HUES48 (cell line): Measurements from ENCODE around the gene ZNF337.
"Not testable (repeated sequence)": the region's sequence is repeated elsewhere in the genome, so short reads cannot be mapped to it uniquely, and the experiment has no call there.

ENCODE experiments used
- H3K27ac ChIP-seq: one replicate; pipeline ENCODE4 v1.7.0; 2013; ENCODE audit warnings: low read depth, low read length, inconsistent platforms
- H3K27me3 ChIP-seq: 2 replicates; pipeline ENCODE4 v1.6.1; 2013; ENCODE audit warnings: mild to moderate bottlenecking, low read length; ENCODE audit not compliant: control insufficient read depth, insufficient read depth
- H3K36me3 ChIP-seq: 2 replicates; pipeline ENCODE4 v1.6.1; 2013; ENCODE audit warnings: low read length; ENCODE audit not compliant: control insufficient read depth, insufficient read depth
- H3K4me1 ChIP-seq: 2 replicates; pipeline ENCODE4 v1.6.1; 2013; ENCODE audit warnings: mild to moderate bottlenecking, low read length; ENCODE audit not compliant: control insufficient read depth, insufficient read depth
- H3K4me3 ChIP-seq: 2 replicates; pipeline ENCODE4 v1.5.1; 2013; ENCODE audit warnings: mild to moderate bottlenecking, low read depth, low read length
- H3K9ac ChIP-seq: 2 replicates; pipeline ENCODE4 v1.6.1; 2013; ENCODE audit warnings: mild to moderate bottlenecking, low read depth, low read length, moderate library complexity
- H3K9me3 ChIP-seq: 2 replicates; pipeline ENCODE4 v1.6.1; 2013; ENCODE audit warnings: low read length; ENCODE audit not compliant: control insufficient read depth, insufficient read depth

ZNF337 gene

DNA sequence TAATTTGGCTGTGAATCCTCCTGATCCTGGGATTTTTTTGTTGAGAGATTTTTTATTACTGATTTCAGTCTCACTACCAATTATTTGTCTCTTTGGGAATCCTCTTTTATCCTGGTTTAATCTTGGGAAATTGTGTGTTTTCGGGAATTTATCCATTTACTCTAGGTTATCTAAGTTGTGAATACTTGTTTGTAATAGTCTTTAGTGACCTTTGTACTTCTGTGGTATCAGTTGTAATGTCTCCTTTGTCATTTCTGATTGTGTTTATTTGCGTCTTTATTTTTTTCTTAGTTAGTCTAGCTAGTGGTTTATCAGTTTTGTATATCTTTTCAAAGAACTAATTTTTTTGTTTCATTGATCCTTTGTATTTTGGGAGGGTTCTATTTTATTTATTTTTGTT, 27.3 kb upstream of the ZNF337 start:
- Histone ChIP-seq H3K36me3 (no peaks in the 10 kb centered on the region), H3K9me3 (no peaks in the 10 kb centered on the region), H3K4me3 (no peak overlapping the region), H3K4me1 (no peaks in the 10 kb centered on the region; the same call in 1 of the 2 replicates), H3K9ac (no peak overlapping the region), H3K27me3 (no peaks in the 10 kb centered on the region), H3K27ac (no peak overlapping the region)

DNA sequence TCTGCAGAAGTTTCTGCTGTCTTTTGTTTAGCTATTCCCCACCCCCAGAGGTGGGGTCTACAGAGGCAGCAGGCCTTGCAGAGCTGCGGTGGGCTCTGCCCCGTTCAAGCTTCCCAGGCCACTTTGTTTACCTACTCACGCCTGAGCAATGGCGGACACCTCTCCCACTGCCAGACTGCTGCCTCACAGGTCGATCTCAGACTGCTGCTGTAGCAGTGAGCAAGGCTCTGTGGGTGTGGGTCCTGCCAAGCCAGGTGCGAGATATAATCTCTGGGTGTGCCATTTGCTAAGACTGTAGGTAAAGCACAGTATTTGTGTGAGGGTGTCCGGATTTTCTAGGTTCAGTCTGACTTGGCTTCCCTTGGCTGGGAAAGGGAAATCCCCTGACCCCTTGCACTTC, 23.6 kb upstream of the ZNF337 start:
- Histone ChIP-seq H3K36me3 (no peaks in the 10 kb centered on the region), H3K27me3 (no peaks in the 10 kb centered on the region), H3K9ac (no peak overlapping the region), H3K4me1 (no peaks in the 10 kb centered on the region; the same call in 1 of the 2 replicates), H3K4me3 (no peak overlapping the region), H3K9me3 (no peaks in the 10 kb centered on the region), H3K27ac (no peak overlapping the region)

DNA sequence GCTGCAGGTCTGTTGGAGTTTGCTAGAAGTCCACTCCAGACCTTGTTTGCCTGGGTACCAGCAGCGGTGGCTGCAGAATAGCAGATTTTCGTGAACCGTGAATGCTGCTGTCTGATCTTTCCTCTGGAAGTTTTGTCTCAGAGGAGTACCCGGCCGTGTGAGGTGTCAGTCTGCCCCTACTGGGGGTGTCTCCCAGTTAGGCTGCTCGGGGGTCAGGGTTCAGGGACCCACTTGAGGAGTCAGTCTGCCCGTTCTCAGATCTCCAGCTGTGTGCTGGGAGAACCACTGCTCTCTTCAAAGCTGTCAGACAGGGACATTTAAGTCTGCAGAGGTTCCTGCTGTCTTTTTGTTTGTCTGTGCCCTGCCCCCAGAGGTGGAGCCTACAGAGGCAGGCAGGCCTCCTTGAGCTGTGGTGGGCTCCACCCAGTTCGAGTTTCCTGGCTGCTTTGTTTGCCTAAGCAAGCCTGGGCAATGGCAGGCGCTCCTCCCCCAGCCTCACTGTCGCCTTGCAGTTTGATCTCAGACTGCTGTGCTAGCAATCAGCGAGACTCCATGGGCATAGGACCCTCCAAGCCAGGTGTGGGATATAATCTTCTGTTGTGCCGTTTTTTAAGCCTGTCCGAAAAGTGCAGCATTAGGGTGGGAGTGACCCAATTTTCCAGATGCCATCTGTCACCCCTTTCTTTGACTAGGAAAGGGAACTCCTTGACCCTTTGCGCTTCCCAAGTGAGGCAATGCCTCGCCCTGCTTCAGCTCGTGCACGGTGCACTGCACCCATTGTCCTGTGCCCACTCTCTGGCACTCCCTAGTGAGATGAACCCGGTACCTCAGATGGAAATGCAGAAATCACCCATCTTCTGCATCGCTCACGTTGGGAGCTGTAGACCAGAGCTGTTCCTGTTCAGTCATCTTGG, 22.5 kb upstream of the ZNF337 start:
- not testable (repeated sequence) for H3K27me3 ChIP-seq, H3K36me3 ChIP-seq, H3K9me3 ChIP-seq, H3K4me1 ChIP-seq, H3K27ac ChIP-seq, H3K4me3 ChIP-seq, H3K9ac ChIP-seq

DNA sequence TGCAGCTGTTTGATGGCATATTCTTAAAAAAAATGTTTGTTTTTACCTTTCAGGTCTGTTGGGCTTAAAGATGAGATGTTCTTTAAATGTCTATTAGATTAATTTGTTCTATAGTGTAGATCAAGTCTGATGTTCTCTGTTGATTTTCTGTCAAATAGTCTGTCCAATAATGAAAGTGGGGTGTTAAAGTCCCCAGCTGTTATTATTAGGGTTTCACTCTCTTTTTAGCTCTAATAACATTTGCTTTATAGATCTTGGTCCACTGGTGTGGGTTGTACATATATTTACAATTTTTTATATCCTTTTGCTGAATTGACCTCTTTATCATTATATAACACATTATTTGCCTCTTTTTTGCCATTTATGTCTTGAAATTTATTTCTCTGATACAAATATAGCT, 11.0 kb upstream of the ZNF337 start:
- no peak overlapping the region for H3K27ac ChIP-seq
- no peak overlapping the region for H3K9ac ChIP-seq
- no peaks in the 10 kb centered on the region for H3K36me3 ChIP-seq
- H3K9me3 ChIP-seq = no peaks in the 10 kb centered on the region
- H3K4me1 ChIP-seq = no peaks in the 10 kb centered on the region
- no peaks in the 10 kb centered on the region for H3K27me3 ChIP-seq
- no peak overlapping the region for H3K4me3 ChIP-seq

DNA sequence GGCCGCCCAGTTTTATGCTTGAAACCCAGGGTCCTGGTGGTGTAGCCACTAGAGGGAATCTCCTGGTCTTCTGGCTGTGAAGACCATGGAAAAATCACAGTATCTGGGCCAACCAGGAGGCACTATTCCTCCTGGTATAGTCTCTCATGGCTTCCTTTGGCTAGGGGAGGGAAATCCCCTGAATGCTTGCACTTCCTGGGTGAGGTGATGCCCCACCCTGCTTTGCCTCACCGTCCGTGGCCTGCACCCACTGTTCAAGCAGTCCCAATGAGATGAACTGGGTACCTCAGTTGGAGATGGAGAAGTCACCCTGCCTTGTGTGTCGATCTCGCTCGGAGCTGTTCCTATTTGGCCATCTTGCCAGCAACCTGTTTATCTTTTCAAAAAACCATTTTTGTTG, 10.1 kb upstream of the ZNF337 start:
- no peaks in the 10 kb centered on the region for H3K4me1 ChIP-seq
- no peak overlapping the region for H3K4me3 ChIP-seq
- H3K9ac ChIP-seq = no peak overlapping the region
- H3K9me3 ChIP-seq = no peaks in the 10 kb centered on the region
- no peaks in the 10 kb centered on the region for H3K36me3 ChIP-seq
- no peaks in the 10 kb centered on the region for H3K27me3 ChIP-seq
- no peak overlapping the region for H3K27ac ChIP-seq

DNA sequence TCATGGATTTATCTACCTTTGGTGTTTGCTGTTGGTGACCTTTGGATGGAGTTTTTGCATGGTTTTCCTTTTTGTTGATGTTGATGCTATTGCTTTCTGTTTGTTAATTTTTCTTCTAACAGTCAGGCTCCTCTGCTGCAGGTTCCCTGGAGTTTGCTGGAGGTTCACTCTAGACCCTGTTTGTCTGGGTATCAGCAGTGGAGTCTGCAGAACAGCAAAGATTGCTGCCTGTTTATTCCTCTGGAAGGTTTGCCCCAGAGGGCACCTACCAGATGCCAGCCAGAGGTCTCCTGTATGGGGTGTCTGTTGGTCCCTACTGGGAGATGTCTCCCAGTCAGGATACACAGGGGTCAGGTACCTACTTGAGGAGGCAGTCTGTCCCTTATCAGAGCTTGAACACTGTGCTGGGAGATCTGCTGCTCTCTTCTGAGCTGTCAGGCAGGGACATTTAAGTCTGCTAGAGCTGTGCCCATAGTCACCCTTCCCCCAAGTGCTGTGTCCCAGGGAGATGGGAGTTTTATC, 9.2 kb upstream of the ZNF337 start:
- Histone ChIP-seq H3K27ac (no peak overlapping the region), H3K27me3 (no peaks in the 10 kb centered on the region), H3K9ac (no peak overlapping the region), H3K9me3 (no peaks in the 10 kb centered on the region), H3K4me1 (no peaks in the 10 kb centered on the region), H3K36me3 (no peaks in the 10 kb centered on the region), H3K4me3 (no peak overlapping the region)

DNA sequence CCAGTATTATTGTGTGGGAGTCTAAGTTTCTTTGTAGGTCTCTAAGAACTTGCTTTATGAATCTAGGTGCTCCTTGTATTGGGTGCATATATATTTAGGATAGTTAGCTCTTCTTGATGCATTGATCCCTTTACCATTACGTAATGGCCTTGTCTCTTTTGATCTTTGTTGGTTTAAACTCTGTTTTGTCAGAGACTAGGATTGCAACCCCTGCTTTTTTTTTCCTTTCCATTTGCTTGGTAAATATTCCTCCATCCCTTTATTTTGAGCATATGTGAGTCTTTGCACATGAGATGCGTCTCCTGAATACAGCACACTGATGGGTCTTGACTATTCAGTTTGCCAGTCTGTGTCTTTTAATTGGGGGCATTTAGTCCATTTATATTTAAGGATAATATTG, 7.7 kb upstream of the ZNF337 start:
- not testable (repeated sequence) for H3K27ac ChIP-seq, H3K27me3 ChIP-seq, H3K9ac ChIP-seq, H3K36me3 ChIP-seq, H3K4me1 ChIP-seq, H3K4me3 ChIP-seq, H3K9me3 ChIP-seq

DNA sequence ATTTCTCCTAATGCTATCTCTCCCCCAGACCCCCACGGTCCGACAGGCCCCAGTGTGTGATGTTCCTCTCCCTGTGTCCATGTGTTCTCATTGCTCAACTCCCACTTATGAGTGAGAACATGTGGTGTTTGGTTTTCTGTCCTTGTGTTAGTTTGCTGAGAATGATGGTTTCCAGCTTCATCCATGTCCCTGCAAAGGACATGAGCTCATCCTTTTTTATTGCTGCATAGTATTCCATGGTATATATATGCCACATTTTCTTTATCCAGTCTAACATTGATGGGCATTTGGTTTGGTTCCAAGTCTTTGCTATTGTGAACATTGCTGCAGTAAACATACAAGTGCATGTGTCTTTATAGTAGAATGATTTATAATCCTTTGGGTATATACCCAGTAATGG, 4.2 kb upstream of the ZNF337 start:
- H3K4me3 ChIP-seq, H3K36me3 ChIP-seq, H3K27ac ChIP-seq, H3K27me3 ChIP-seq, H3K9ac ChIP-seq, H3K9me3 ChIP-seq, H3K4me1 ChIP-seq: not testable (repeated sequence)

DNA sequence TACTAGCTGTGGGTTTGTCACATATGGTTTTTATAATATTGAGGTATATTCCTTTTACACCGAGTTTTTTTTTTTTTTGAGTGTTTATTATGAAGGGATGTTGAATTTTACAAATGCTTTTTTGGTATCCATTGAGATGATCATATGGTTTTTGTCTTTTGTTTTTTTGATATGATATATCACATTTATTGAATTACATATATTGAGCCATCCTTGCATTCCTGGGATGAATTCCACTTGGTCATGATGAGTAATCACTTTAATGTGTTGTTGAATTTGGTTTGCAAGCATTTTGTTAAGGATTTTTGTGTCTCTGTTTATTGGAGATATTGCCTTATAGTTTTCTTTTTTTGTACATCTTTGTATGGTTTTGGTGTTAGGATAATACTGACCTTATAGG, 3.3 kb upstream of the ZNF337 start:
- Histone ChIP-seq H3K27ac (no peak overlapping the region), H3K4me3 (no peak overlapping the region), H3K27me3 (no peaks in the 10 kb centered on the region), H3K9me3 (peaks cover 3% of the 10 kb centered on the region; the same call in 1 of the 2 replicates), H3K36me3 (no peaks in the 10 kb centered on the region), H3K9ac (no peak overlapping the region), H3K4me1 (no peaks in the 10 kb centered on the region)

DNA sequence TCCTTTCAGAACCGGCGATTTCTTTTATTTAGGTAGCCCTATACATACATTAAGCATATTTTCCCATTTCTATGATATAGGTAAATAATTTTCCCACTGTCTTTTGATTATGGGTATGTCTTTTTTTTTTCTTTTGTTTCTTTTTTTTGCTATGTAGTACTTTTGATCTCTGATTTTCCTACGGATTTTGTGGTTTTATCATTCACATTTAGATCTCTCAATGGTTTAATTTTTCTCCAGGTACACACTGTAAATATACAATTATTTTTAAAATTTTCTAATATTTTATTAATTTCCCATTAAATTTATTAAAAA, 436 bp upstream of the ZNF337 start:
- H3K4me1 ChIP-seq = no peaks in the 10 kb centered on the region
- peaks cover 3% of the 10 kb centered on the region; the same call in 1 of the 2 replicates for H3K9me3 ChIP-seq
- H3K27ac ChIP-seq = no peak overlapping the region
- peak overlapping the region; percentile 11; the same call in 1 of the 2 replicates for H3K9ac ChIP-seq
- no peaks in the 10 kb centered on the region for H3K27me3 ChIP-seq
- H3K36me3 ChIP-seq = peaks cover 4% of the 10 kb centered on the region; the same call in 1 of the 2 replicates
- peak overlapping the region; percentile 97 for H3K4me3 ChIP-seq

DNA sequence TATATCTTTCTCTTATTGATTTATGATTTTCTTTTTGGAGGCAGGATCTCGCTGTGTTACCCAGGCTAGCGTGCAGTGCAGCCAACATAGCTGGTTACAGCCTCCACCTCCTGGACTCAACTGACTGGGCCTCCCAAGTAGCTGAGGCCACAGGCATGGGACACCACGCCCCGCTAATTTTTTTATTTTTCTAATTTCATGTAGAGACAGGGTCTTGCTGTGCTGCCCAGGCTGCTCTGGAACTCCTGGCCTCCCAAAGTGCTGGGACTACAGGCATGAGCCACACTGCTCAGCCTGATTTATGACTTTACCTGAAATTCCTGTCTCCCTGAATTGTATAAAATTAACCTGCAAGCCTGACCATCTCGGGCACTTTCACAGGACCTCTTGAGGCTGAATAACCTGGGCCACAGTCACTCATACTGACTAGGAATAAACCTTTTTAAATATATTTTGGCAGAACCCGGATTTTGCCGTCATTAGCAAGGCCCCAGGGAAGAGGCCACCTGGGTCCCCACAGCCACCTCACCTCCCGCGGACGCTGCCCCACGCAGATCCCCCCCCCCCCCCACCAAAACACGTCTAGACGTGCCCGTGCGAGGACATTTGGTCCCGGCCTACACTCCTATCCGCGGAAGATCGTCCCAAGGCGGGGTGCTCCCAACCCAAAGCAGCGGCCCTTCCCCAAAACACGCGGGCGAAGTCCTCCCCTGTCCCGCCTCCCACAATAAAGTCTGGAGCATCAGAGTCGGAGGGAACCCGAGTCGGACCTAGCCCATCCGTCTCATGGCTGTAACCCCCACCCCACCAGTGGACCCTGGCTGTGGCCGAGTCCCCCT, 902 bp downstream of the ZNF337 start:
- H3K4me3 ChIP-seq = peak overlapping the region; percentile 97
- H3K4me1 ChIP-seq = no peaks in the 10 kb centered on the region
- H3K36me3 ChIP-seq = peaks cover 14% of the 10 kb centered on the region

More for the DNA sequence above, 902 bp downstream of the ZNF337 start:
- no peaks in the 10 kb centered on the region for H3K27me3 ChIP-seq
- H3K9me3 ChIP-seq = peaks cover 3% of the 10 kb centered on the region; the same call in 1 of the 2 replicates
- peak overlapping the region; percentile 77 for H3K9ac ChIP-seq
- H3K27ac ChIP-seq = peak overlapping the region; percentile 92
